IPS DF 4.7 (cell line): Measurements from ENCODE around the gene CAPN13.

Experiments
- DNase-seq: peaks from one replicate; pipeline ENCODE4 v3.0.0-alpha.2; 2013; ENCODE audit warnings: low spot score; ENCODE audit errors: extremely low read depth

Gene CAPN13

DNA sequence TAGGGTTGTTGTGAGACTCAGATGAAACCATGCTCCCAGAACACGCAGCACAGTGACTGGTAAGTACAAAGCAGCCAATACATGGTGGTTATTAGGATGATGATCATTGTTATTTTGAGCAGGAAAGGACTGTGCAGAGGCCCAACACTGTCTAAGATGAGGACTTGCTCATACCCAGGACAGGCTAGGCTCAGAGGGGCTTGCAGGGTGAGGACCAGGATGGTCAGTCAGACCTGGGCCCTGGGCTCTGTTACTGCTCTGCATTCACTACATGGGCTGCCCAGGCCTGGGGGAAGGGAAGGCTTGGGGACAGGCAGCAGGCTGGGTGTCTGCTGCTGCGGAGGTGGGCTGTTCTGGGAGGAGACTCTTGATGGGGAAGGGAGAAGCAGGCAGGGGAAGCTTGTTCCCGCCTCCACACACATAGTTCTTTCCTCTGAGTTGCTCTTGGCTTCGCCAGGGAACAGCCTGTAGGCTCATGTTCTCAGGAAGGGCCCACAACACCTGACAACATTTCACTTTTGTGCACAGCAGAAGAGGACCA lies 17.5 kb downstream of the CAPN13 start:
- no peak for DNase-seq

DNA sequence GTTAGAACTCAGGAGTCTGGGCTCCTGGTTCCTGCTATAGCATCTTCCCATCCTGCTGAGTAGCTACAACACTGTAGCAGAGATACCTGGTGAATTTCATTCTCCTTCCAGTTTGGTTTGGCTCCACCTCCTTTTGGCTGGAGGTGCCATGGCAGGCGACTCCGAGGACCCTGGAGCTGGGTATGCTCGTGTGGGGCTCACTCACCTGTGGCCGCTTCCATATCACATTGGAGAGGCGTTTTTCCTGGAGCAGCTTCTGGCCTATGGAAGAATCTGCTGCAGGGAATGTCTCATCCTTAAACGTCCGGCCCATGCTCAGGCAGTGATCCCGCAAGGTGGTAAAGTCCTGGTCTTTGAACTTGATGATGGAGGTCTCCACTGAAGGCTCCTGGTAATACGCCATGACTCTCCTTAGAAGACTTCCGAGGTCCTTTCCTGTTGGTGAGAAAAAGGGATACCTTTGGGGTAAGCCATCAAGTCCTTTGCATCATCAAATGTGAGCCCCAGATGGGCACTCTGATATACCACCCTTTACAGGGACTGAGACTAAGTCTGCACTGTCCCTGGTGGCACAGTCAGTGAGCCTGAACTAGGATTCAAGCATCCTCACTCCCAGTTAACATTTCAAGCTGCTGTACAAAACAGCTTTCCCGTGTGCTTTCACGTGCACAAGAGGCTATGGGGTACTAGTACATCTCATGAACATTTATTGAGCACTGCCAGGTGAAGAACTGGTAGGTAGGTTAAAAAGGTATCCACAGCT lies 20.1 kb downstream of the CAPN13 start:
- no peak for DNase-seq

DNA sequence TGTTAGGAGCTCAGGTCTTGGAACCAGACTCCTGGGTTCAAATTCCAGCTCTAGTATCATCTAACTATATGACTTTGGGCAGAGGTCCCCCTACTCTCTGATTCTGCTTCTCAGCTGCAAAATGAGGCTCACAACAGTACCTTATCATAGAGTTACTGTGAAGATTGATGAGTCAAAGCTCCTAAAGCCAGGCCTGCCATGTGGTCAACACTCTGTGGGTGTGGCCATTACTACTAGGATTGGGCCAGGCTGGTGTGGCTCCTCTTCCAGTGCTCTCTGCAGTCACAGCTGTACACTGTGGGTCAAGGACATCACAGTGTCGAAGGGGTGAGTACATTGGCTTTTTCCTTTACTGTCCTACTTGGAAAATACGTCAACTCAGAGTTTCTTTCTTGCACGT lies 22.6 kb downstream of the CAPN13 start:
- DNase-seq: no peak

DNA sequence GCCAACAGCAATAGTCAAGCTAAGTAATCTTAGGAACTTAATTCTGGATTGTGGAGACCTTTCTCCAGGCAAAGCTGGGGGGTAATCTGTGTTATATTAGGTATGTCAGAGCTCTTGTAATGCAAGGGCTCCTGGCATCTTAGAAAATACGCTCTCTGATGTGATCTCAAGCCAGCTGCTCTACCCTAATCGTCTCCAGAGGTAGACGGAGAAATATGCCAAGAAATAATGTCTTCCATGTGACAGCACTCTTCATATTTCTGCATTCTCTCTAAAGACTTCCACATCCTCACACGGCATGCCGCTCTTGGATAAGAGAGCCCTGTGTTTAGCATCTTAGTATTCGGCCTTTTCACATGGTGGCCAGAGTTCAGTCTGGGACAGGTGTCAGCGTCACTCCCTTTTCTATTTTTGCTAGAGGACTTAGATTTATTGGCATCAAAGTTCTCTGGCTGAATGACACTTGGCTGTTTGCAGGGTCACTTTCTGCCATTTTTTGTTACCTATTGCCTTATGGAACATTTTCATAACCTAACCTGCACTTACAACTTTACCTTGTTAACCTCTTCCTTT lies 25.2 kb downstream of the CAPN13 start:
- no peak for DNase-seq

DNA sequence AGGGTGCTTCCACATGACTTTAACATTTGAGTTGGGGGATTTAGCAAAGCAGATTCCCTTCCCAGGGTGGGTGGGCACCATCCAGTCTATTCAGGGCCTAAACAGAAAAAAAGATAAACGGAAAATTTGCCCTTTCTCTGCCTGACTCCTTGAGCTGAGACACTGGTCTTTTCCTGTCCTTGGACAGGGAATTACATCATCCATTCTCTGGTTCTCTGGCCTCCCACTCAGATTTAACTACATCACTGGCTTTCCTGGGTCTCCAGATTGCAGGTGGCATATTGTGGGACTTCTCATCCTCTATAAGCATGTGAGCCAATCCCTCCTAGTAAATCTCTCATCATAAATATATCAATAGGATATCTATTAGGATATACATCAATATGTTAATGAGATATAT lies 25.8 kb downstream of the CAPN13 start:
- DNase-seq: no peak

DNA sequence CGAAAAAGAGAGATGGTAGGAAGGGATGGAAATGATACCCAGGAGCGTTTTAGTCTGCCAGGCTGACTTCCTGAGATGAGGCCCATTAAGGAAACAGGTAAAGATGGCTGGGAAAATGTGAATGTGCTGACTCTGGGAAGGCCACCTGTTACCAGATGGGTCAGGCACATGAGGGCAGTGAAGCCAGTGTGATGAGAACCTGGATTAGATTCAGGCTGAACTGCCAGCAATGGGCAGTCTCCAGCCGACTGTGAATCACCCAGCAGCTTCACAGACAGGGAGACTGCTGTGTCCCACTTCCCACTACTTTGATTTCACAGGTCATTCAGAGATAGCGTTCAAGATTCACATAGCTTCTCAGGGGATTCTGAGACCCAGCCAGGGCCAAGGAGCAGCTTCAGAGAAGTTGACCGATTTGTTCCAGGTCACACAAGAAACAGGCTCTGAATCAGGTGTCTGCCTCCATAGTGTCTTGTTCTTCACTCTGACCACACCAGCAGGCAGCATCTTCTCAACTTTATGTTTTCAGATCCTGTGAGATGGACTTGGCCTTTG lies 26.4 kb downstream of the CAPN13 start:
- no peak for DNase-seq

DNA sequence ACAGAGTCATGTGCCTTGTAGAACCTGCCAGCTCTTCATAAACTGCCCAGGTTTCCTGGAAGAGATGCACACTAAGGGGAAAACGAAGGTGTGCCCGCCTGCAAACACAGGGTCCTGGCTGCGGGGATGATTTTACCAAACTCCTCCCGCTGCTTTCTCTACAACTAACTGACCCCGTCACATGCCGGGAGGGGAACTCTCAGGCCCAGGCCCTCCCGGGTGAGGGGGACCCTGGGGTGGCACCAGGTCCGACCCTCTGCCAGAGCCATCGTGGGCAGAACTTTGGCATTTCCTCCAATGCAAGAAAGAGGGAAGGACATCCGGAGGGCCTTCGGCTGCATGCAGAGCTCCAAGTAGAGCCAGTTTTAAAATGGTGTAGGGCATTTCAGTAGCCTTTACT lies 28.6 kb downstream of the CAPN13 start:
- no peak for DNase-seq

DNA sequence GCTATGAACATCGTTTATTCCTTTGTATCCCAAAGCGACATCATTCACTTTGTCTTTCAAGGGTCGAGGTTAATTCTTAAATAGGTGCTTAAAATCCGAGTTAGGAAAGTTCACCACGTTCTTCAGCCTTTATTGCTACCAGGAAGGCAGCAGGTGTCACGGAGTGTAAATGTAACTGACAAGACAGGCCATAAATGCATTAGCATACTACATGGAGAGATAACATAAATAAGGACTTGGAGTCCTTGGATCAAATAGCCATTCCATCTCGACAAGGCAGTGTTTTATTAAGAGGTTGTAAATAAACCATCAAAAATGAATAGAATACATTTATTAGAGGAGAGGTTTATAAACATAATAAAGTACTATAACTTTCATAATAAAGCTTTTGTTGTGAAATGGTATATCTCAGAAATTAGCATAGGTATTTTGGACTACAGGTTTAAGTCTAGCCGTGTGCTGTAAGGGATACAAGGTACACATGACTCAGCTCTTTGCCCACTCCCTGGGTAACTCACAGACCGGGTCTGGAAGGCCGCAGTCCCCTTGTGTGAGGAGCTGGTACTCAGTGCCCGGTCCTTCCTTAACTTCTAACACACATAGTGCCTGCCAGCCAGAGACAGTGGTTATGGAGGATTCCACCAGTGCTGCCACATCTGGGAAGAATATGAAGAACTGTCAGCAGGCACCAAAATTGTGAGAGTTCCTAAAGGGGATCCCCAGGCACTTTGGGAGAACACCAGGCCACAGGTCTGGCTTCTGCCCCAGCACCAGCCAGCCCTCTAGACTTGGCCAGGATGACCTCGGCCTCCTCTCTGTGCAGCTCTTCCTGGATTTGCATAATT lies 29.4 kb downstream of the CAPN13 start:
- DNase-seq: no peak

DNA sequence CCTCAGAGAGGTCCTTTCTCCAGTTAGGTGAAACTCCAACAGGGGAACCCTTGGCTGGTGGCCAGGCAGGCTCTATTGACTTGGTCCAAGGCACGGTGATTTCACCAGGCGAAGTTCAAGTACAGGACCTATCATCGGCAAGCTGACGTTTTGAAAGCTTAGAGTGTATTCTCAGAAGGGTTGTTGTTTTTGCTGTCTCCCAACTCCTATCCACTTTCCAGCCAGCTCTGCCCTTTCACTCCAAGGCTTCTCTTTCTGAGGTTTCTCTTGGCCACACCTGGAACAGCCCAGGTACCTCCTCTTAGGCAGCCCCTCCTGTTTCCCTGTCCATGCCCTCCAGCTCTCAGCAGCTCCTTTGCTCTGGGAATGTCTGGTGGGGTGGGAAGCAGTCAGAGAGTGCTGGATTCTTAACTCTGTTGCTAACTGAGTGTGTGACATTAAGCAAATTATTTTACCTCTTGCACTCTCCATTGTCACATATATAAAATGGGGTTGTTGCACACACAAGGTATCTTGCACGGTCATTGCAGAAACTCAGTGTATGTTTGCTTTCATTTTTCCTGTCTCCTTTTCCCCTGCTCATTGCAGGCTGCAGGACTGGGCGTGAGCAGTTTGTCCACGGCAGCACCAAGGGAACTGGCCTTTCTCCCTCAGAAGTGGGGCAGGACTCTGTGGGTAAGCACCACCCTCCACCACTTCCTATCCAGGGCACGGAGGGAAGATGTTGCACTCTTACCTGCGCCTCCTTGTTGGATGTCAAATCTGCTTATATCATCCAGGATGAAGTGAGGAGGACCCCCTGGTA lies 30.2 kb downstream of the CAPN13 start:
- no peak for DNase-seq

DNA sequence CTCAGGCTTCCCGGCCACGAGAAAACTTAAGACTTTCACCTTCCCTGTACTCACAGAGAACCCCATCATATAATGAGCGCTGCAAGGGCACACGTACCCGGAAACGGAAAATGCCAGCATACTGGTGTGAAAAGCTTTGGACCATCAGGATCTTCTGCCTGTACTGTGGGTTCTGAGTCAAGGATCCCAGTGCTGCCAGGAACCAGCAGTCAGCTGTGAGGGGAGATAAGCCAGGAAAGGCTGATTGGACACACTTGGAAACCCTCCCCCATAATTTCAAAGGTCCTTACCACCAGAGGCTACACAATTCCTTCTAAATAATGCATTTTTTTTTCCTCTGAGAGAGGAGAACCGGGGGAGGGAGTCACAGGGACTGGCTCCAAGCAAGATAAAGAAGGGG lies 31.4 kb downstream of the CAPN13 start:
- no peak for DNase-seq

DNA sequence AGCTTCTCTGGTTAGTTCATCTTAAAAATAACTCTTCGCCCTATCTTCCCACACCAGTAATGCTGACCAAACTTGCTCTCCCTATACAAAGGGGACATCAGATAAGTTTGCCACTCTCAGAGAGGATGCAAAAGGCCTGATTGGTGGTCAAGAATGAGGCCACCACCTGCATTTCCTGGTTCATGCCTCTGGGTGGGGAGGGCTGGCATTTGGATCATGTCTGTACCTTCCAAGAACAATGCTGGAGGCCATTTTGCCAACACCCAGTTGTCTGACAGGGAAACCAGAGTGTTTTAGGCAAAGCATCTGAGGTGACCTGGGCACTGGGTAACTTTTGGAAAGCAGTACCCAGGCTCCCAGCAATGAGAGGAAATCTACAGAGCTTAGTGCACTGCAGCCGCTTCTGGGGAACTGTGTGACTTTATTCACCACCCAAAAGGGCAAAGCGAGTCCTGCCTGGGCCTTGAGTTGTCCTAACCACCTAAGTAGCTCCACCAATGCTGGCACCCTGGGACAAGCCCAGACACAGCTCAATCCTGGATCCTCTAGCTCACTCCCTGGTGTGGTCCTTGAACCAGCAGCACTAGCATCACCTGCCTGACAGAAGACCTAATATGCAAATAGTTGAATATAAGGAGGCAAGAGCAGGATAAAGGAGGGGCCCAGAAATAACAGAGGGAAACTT lies 35.1 kb downstream of the CAPN13 start:
- no peak for DNase-seq

DNA sequence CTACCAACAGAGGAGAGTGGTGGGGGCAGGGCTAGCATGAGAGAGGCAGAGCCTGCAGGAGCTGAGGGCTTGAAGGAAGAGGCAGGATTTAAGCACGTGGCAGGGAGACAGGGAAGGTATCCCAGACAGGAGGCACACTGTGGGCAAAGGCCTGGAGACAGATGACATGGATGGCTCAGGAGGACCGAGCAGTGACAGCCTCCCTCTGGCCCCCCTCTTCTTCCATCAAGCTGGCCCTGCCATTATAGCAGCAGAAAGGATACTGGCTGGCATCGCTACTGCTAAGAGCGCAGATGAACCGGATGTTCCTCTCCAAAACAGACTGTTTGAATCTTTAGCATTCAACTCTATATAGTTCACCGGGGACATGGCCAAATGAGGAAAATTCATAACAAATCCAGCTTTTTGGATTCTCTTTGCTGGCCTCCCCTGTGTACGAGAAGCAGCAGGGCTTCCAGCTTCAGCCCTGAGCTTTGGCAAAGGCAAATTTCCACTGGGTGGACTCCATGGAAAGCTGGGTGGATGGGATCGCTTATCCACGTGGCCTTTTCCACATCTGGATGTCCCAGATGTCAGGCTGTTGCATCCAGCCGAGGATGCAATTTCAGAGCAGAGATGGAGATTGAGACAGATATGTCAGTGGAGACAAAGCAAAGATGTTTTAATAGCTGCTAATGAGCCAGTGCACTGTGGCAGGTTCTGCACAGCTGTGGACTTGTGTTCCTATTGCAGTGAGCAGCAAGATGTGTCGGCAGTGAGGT lies 36.2 kb downstream of the CAPN13 start:
- DNase-seq: no peak

DNA sequence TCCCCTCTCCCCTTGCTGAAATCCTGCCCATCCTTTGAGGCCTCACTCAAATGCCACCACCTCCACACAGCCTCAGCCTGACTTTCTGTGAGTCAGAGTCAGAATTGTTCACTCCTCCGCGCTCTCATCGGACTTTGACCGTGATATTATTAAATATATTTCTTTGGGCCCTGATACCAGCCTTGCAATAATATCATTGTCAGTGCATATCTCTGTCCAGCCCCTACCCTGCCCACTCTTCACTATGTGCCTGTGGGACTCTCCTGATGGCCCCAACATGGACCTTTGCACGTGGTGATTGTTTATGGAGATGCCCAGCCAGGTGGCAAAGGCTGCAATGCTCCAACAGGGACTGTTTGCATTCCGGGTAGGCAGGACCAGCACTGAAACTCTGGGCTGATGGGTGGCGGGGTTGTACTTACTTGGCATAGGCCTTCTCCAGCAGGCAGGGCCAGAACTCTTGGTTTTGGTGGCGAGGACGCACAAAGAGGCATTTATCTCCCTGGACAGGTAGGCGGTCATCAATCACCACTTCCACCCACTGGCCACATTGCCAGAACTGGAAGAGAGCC lies 37.3 kb downstream of the CAPN13 start:
- DNase-seq: no peak

DNA sequence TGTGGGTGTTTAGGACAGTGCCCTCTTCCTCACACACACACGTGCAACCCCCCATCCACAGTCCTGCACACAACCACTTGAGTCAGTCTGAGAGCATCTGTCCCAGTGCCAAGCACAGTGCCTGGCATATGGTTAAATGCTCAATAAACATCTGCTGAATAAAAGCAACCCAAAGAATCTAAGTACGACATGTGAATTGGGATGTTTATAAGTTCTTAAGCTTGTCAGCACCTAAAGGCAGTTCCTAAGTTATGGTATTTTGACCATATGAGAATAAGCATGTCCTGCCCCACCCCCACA lies 37.8 kb downstream of the CAPN13 start:
- no peak for DNase-seq

DNA sequence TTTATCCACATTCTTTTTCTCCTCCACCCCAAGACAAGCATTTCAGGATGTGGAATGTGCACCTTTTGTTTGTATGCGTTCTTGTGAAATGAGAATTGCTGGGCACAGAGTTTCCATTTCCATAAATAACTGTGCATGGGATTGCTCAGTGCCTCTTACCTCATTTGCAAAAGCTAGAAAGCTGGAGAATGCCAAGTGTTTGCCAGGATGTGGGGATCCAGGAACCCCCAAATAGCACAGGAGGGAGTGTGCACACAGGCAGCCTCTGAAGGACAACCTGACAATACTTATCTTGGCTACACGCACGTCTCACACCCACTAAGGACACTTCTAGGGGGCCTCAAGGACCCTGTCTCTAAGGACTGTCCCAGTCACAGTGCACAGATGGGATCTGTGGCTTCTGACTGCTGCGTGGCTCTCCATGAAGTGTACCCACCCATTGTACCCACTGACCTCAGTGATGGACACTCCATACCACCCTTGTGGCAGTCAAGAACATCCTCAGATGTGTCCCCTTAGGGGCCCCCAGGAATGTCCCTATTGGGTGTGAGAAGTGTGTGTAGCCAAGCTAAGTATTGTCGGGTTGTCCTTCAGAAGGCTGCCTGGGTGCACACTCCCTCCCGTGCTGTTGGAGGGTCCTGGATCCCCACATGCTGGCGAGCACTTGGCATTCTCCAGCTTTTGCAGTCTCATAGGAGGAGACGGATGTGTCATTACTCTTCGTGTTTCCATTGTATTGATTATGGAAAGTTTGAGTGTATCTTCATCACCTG lies 38.4 kb downstream of the CAPN13 start:
- no peak for DNase-seq

DNA sequence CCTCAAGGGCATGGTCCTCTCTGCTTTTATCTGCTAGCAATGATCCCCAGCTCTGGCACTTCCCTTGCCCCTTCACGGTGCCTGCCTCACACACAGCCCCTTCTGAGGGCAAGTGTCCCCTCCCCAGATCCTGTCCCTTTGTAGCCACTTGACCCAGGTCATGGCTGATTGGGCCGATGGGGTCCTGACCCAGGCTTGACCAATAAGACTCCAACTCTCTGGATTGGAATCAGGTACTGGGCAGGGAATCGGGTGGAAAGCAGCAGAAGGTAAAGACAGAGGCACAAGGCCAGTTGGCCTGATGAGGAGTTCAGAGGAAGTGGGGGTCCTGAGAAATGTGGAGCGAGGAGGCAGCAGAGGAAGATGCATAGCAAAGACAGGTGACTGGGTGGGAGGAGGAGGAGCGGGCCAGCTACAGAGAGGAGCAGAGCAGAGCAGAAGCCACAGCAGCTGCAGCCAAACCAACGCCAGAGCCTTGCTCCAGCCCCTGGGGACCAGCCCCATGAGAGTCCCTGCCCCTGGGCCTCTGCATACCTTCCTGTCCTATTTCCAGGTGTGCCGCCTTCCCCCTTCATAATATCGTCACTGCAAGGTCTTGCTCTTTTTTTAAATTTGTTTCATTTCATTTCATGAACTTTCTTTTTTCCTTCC lies 39.1 kb downstream of the CAPN13 start:
- DNase-seq: no peak

DNA sequence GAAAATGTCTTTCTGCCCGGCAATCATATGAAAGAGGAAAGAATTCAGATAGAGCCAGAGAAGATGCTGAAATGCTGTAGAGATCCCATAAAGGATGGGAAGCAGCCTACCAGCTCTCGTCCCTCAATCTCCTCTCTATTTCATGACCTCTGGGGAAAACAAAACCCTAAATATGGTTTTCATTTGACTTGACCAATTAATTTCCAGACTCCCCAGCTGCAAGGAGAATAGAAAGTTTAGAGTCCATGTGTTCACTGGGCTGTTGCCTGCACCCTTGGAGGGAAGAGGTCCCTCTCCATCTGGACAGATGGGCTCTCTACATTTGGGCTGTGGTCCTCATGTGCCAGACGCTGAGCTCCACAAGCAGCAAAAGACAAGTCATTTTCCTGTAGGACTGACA lies 40.6 kb downstream of the CAPN13 start:
- DNase-seq: no peak

DNA sequence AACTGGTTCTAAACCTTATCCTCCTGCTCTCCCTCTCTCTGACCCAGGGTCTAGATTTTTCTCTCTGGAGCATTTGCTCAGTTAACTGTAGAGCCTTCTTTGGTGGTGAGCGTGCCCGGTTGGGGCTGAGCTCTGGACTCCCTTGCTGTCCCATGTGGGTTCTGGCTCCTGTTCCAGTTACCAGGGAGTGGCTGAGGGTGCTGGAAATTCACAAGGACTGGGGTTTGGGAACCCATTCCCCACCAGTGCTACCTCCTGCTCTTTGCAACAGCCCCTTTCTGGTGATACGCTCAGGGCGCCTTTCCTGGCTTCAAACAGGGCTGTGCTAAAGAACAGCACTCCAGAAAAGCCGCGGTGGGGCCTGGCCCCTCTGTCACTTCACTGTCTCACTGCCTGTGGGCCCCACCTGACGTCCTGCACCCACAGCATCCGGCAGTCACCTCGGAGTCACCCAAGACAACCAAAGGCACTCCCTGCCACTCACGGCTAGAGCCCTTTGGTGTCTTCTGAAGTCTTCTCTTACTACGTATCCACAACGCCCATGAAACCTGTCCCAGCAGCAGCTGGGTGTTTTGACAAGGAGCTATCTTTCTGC lies 41.3 kb downstream of the CAPN13 start:
- no peak for DNase-seq
